ENCODE measurements around the gene LZTS2.
A peak's percentile ranks its signal among the peaks of the same experiment; 100 is the strongest.
"Not testable (repeated sequence)": the region's sequence is repeated elsewhere in the genome, so short reads cannot be mapped to it uniquely, and the experiment has no call there.

LZTS2 gene

DNA sequence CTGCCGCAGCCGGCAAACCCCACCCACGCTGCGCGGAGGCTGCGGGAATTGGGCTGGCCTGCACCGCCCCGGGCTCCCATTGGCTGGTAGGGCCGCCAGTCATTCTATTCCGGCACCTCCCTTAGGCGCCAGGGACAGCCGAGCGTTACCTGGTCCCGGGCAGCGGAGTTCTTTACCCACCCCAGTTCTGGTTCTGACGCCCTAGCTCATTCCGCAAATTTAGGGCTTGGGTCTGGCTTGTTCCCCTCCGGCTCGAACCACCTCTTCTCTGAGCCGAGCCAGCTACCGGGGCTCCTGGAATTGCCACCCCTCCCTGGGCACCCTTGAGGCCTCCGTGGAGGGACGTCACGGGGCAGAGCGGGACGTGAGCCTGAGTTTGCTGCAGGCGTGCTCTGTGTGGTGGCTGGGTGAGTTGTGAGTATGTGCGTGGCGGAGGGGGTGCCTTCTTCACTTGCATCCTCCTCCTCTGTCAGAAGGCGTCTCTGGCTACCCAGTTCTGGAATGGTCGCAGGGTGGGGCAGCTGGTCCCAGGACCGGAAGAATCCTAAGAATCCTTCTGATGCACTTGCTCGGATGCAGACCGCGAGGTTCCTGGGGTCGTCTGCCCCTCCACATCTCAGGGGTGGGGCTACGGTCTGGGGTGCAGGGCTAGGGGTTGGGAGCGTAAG, 31.7 kb downstream of the LZTS2 start, which contains the start of the genes PDZD7 and SFXN3:
Gene PDZD7 (minus strand): TSS at position 2 of the 668 bp plus-strand sequence. CDS start 910 bp downstream, outside the sequence.
Gene SFXN3 (plus strand): TSS at position 107 of the 668 bp plus-strand sequence. CDS start 3,461 bp downstream, outside the sequence.
- Histone ChIP-seq H3K36me3 (ENCODE audit: insufficient read depth, low read length) (no peaks in the 10 kb centered on the region), H3K4me3 (ENCODE audit: low read length) (peak within 1 kb of the TSS; percentile 36), H3K9me3 (ENCODE audit: low read length) (no peaks in the 10 kb centered on the region), H3K4me1 (ENCODE audit: insufficient read depth, low read length) (peaks cover 41% of the 10 kb centered on the region), H3K27me3 (ENCODE audit: insufficient read depth, low read length) (peaks cover 51% of the 10 kb centered on the region), H2AFZ (ENCODE audit: low read depth, low read length) (peak within 1 kb of the TSS; percentile 43)

DNA sequence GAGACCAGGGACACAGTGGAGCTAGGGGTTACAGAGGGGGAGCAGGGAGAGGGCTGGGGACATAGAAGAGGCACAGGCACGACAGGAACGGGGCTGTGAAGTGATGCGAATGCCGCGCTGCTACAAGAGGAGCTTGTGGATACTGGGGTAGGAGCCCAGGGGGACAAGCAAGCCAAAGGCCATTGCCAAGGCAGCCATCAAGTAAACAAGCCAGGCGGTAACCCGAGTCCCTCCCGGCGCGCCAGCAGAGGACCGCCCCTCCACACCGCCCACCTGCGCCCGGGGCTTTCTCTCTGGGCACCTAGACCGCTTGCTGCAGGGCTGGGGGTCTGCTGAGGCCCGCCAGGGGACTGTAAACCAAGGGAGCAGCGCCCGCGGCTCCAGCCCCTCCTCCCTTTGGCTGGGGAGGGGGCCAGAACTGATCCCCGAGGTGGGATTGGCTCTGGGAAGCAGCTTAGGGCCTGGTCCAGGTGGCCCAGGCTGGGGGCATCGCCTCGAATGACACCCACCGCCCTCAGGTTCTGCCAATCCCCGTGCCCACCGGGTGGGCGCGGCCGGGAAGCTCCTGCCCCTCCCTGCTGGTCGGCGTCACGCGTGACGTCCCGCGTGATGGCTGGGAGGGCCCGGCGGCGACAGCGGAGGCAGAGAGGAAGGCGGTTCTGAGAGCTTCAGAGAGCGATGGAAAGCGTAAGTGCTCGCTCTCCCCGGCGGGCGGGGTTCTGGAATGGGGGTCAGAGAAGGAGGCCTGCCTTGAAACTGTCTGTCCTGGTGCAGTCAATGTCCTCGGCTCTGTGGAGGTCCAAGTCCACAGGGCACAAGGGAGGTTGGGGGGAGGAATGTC, 32.4 kb downstream of the LZTS2 start:
- Histone ChIP-seq H3K9me3 (ENCODE audit: low read length) (no peaks in the 10 kb centered on the region), H3K4me3 (ENCODE audit: low read length) (peak overlapping the region; percentile 36), H3K27me3 (ENCODE audit: insufficient read depth, low read length) (peaks cover 51% of the 10 kb centered on the region)

DNA sequence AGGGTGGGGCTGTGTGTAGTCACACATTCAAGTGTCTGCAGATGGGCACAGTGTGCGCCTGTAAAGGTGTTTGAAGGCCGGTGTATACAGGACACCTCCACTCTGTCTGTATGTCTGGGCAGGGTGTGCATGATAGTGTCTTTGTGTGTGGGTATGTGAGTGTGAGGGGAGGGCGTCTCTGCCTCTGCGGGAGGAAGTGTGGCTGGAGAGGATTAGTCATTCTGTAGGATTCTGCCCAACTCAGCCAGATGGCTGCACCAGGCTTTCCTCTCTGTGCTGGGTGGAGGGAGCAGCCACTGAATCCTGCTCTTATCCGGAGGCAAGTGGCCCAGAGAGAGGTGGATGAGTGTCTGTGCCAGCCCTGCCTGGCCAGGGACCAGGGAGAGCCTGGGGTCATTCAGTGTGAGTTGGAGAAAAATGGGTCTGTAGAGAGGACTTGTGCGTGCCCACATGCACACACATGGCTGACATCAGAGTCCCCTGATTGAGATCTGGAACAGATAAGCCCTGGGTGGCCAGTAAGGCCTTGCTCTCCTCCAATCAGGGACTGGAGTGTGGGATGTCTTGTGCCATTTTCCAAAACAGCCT, 33.1 kb downstream of the LZTS2 start:
- Histone ChIP-seq H3K4me1 (ENCODE audit: insufficient read depth, low read length) (peaks cover 41% of the 10 kb centered on the region), H2AFZ (ENCODE audit: low read depth, low read length) (peak overlapping the region; percentile 43), H3K4me3 (ENCODE audit: low read length) (peak overlapping the region; percentile 36), H3K36me3 (ENCODE audit: insufficient read depth, low read length) (no peaks in the 10 kb centered on the region), H3K27me3 (ENCODE audit: insufficient read depth, low read length) (peaks cover 46% of the 10 kb centered on the region), H3K9me3 (ENCODE audit: low read length) (no peaks in the 10 kb centered on the region)

More for the DNA sequence above, 32.4 kb downstream of the LZTS2 start:
- Histone ChIP-seq H3K4me1 (ENCODE audit: insufficient read depth, low read length) (peaks cover 41% of the 10 kb centered on the region), H3K36me3 (ENCODE audit: insufficient read depth, low read length) (no peaks in the 10 kb centered on the region), H2AFZ (ENCODE audit: low read depth, low read length) (peak overlapping the region; percentile 43)

DNA sequence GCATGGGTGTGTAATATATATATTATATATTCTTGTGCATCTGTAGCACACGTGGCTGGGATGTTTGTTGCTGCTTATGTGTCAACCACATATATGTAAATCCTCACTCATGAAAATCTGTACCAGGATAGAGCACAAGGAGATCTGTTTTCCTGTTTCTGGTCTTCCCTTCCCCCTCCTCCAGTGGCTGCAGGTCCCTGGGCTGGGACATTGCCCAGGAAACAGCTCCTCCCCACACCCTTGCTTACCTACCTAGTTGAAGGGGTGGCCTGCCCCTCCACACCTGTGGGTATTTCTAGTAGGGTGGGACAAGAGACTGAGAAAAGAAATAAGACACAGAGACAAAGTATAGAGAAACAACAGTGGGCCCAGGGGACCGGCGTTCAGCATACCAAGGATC, 33.7 kb downstream of the LZTS2 start:
- Histone ChIP-seq H2AFZ (ENCODE audit: low read depth, low read length) (no peak overlapping the region), H3K4me1 (ENCODE audit: insufficient read depth, low read length) (peaks cover 41% of the 10 kb centered on the region), H3K27me3 (ENCODE audit: insufficient read depth, low read length) (peaks cover 41% of the 10 kb centered on the region), H3K9me3 (ENCODE audit: low read length) (no peaks in the 10 kb centered on the region), H3K4me3 (ENCODE audit: low read length) (no peak overlapping the region), H3K36me3 (ENCODE audit: insufficient read depth, low read length) (no peaks in the 10 kb centered on the region)

DNA sequence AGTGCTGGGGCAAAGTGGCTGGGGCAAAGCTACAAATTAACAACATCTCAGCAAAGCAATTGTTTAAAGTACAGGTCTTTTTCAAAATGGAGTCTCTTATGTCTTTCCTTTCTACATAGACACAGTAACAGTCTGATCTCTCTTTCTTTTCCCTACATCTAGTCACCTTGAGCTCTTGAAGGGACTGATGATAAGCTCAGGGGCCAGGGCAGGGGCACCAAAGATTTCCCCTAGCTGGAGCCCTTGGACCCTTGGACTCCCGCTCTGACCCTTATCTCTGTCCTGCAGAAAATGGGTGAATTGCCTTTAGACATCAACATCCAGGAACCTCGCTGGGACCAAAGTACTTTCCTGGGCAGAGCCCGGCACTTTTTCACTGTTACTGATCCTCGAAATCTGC, 34.8 kb downstream of the LZTS2 start:
- H3K9me3 ChIP-seq (ENCODE audit: low read length); H3K36me3 ChIP-seq (ENCODE audit: insufficient read depth, low read length); H2AFZ ChIP-seq (ENCODE audit: low read depth, low read length); H3K4me3 ChIP-seq (ENCODE audit: low read length): not testable (repeated sequence)
- Histone ChIP-seq H3K27me3 (ENCODE audit: insufficient read depth, low read length) (peaks cover 32% of the 10 kb centered on the region), H3K4me1 (ENCODE audit: insufficient read depth, low read length) (peaks cover 33% of the 10 kb centered on the region)

DNA sequence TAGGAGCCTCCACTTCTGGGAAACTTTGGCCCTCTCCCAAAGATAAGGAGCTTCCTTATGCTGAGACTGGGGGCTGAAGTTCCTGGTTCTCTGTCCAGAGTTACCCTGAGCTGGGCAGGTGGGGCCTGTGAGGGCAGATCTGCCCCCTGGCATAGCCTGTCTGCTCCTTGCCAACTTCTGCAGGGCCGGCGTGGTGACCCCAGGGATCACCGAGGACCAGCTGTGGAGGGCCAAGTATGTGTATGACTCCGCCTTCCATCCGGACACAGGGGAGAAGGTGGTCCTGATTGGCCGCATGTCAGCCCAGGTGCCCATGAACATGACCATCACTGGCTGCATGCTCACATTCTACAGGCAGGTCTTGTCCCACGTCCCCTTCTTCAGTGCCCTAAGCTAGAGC, 35.7 kb downstream of the LZTS2 start:
- Histone ChIP-seq H3K4me1 (ENCODE audit: insufficient read depth, low read length) (peaks cover 26% of the 10 kb centered on the region), H3K27me3 (ENCODE audit: insufficient read depth, low read length) (peaks cover 29% of the 10 kb centered on the region), H2AFZ (ENCODE audit: low read depth, low read length) (no peak overlapping the region), H3K36me3 (ENCODE audit: insufficient read depth, low read length) (no peaks in the 10 kb centered on the region), H3K4me3 (ENCODE audit: low read length) (no peak overlapping the region), H3K9me3 (ENCODE audit: low read length) (no peaks in the 10 kb centered on the region)

DNA sequence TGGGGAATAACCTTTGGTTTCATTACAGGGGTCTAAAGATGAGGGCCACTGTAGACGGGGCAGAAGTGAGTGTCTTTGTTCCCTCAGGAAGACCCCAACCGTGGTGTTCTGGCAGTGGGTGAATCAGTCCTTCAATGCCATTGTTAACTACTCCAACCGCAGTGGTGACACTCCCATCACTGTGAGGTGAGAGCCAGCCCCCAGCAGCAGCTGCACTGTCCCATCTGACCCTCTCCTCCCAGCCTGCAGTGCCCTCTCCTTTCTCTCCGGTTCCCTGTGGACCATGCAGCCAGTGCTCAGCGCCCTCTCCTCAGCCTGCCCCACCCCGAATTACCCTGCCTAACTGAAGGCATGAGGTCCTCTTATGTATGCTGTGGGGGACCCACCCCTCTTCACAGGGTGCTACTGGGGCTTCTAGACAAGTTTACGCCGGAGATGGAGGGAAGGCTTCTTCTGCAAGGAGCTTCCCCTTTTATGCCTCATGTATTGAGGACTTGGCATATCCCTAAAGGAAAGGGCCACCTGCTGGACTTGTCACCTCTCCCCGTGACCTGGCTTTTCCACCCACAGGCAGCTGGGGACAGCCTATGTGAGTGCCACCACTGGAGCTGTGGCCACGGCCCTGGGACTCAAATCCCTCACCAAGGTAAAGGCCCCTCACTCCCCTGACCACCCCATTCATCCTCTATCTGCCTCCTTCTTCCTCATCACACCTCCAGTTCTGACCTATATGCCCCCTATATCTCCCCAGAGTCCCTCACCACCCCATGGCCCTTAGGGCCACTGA, 36.5 kb downstream of the LZTS2 start:
- Histone ChIP-seq H3K27me3 (ENCODE audit: insufficient read depth, low read length) (peaks cover 25% of the 10 kb centered on the region), H3K36me3 (ENCODE audit: insufficient read depth, low read length) (no peaks in the 10 kb centered on the region), H3K4me1 (ENCODE audit: insufficient read depth, low read length) (peaks cover 19% of the 10 kb centered on the region), H2AFZ (ENCODE audit: low read depth, low read length) (no peak overlapping the region), H3K9me3 (ENCODE audit: low read length) (no peaks in the 10 kb centered on the region), H3K4me3 (ENCODE audit: low read length) (no peak overlapping the region)

DNA sequence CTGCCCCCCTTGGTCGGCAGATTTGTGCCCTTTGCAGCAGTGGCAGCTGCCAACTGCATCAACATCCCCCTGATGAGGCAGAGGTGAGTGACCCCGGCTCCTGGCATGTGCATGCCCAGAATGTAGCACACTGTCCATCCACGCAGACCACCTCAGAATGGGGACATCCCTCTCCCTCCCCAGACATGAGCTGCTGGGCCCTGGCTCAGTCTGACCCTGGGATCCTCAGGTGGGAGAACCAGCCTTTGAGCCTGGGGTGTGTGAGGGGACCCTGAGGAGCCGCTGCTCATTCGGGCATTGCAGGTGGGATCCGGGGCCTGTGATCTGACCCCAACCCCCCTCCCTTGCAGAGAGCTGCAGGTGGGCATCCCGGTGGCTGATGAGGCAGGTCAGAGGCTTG, 37.1 kb downstream of the LZTS2 start:
- H3K4me3 ChIP-seq (ENCODE audit: low read length) = no peak overlapping the region
- H3K4me1 ChIP-seq (ENCODE audit: insufficient read depth, low read length) = peaks cover 13% of the 10 kb centered on the region
- no peaks in the 10 kb centered on the region for H3K36me3 ChIP-seq (ENCODE audit: insufficient read depth, low read length)
- no peaks in the 10 kb centered on the region for H3K9me3 ChIP-seq (ENCODE audit: low read length)
- H2AFZ ChIP-seq (ENCODE audit: low read depth, low read length) = no peak overlapping the region
- peaks cover 19% of the 10 kb centered on the region for H3K27me3 ChIP-seq (ENCODE audit: insufficient read depth, low read length)

DNA sequence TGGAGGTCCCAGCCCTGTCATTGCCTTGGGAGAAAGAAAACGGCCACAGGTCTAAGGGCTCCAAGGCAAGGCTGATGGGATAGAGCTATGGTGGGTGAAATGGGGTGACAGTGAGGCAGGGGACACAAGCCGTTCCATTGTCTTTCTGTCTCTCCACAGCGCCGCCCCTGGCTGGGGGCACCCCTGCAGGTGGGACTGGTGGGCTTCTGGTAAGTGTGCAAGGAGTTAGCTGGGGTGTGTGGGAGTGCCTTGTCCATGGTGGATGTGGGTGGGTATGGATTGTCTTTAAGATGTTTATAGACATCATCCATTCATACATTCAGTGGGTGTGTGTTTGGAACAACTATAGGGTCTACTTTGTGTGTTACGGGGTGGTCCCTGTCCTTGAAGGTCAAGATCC, 38.9 kb downstream of the LZTS2 start:
- H3K4me1 ChIP-seq (ENCODE audit: insufficient read depth, low read length) = peaks cover 12% of the 10 kb centered on the region
- no peaks in the 10 kb centered on the region for H3K36me3 ChIP-seq (ENCODE audit: insufficient read depth, low read length)
- H3K9me3 ChIP-seq (ENCODE audit: low read length) = no peaks in the 10 kb centered on the region
- no peak overlapping the region for H2AFZ ChIP-seq (ENCODE audit: low read depth, low read length)
- H3K27me3 ChIP-seq (ENCODE audit: insufficient read depth, low read length) = peaks cover 10% of the 10 kb centered on the region
- no peak overlapping the region for H3K4me3 ChIP-seq (ENCODE audit: low read length)

DNA sequence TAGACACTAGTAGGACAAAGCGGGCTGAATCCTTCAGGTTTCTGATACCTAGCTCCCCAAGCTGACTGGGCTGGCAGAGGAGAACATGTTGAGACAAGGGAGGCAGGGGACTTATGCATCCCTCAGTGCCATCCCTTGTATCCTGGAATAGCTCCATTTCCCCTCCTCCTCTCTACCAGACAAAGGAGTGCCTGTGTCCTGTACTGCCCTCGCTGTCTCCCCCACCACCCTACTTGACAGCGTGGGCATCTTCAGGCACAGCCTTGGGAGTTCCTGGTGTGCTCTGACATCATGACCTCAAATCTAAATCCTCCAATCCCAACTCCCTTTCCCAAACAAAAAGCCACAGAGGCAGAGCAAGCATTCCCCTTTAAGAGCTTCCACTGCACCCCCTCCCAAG, 40.5 kb downstream of the LZTS2 start:
- peaks cover 4% of the 10 kb centered on the region for H3K27me3 ChIP-seq (ENCODE audit: insufficient read depth, low read length)
- peaks cover 19% of the 10 kb centered on the region for H3K4me1 ChIP-seq (ENCODE audit: insufficient read depth, low read length)
- no peaks in the 10 kb centered on the region for H3K9me3 ChIP-seq (ENCODE audit: low read length)

DNA sequence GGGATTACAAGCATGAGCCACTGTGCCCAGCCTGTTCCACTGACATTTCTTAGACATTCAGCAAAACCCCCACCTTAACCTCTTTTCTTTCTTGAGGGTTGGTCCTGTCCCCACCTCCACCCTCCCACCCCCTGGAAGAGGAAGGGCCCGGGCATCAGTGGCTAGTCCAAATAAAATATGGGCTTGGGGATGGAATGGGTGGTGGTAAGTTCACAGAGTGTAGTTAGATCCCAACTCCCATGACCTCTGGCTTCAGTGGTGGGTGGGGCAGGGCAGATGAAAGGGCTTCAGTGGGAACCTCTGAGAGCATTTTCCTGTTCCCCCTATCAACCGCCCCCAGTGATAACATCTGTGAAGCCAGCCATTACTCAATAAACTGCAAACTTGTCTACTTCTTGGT, 41.2 kb downstream of the LZTS2 start:
- Histone ChIP-seq H3K27me3 (ENCODE audit: insufficient read depth, low read length) (no peaks in the 10 kb centered on the region), H3K36me3 (ENCODE audit: insufficient read depth, low read length) (no peaks in the 10 kb centered on the region), H3K9me3 (ENCODE audit: low read length) (no peaks in the 10 kb centered on the region), H3K4me1 (ENCODE audit: insufficient read depth, low read length) (peaks cover 19% of the 10 kb centered on the region), H3K4me3 (ENCODE audit: low read length) (no peak overlapping the region), H2AFZ (ENCODE audit: low read depth, low read length) (no peak overlapping the region)

More for the DNA sequence above, 40.5 kb downstream of the LZTS2 start:
- no peak overlapping the region for H3K4me3 ChIP-seq (ENCODE audit: low read length)
- H2AFZ ChIP-seq (ENCODE audit: low read depth, low read length) = no peak overlapping the region
- no peaks in the 10 kb centered on the region for H3K36me3 ChIP-seq (ENCODE audit: insufficient read depth, low read length)

DNA sequence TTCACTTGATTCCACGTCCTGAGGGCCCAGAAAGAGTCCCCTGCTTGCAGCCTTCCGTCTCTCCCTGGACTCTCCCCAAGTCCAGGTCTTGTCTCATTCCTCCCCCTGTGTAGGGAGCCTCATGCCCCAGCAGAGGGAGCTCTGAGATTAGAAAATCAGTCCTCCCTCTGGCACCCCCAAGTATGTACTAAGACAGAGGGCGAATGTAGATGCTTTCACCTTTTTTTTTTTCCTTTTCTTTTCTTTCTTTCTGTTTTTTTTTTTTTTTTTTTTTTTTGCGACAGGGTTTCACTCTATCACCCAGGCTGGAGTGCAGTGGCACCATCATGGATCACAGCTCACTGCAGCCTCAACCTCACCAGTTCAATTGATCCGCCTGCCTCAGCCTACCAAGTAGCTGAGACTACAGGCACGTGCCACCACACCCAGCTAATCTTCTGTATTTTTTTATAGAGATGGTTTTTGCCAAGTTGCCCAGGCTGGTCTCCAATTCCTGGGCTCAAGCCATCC, 41.7 kb downstream of the LZTS2 start:
- Histone ChIP-seq H3K9me3 (ENCODE audit: low read length) (no peaks in the 10 kb centered on the region), H3K36me3 (ENCODE audit: insufficient read depth, low read length) (no peaks in the 10 kb centered on the region), H2AFZ (ENCODE audit: low read depth, low read length) (no peak overlapping the region), H3K4me1 (ENCODE audit: insufficient read depth, low read length) (peaks cover 19% of the 10 kb centered on the region), H3K4me3 (ENCODE audit: low read length) (no peak overlapping the region), H3K27me3 (ENCODE audit: insufficient read depth, low read length) (no peaks in the 10 kb centered on the region)

All from neuron (in vitro differentiated cells).